AG09309 (cell line): ENCODE results near the gene HADHA.
"Not testable (repeated sequence)": the region's sequence is repeated elsewhere in the genome, so short reads cannot be mapped to it uniquely, and the experiment has no call there.

Experiments used
- DNase-seq: peaks from one replicate; pipeline ENCODE4 v3.0.0-alpha.2; 2010; ENCODE audit warnings: low read depth
- H3K4me3 ChIP-seq: 2 replicates; pipeline ENCODE4 v1.5.1; 2011; ENCODE audit warnings: mild to moderate bottlenecking, low read depth, low read length, moderate library complexity; ENCODE audit not compliant: control insufficient read depth
- CTCF ChIP-seq: IDR thresholded peaks from 2 replicates; pipeline ENCODE4 v1.5.1; 2011; ENCODE audit warnings: mild to moderate bottlenecking, low read depth, low read length, inconsistent platforms; ENCODE audit not compliant: insufficient read depth, control insufficient read depth; ENCODE audit errors: missing control alignments

Gene HADHA

GRCh38 chr2:26269571-26270158 is 25.2 kb upstream of the HADHA start:
- no peak overlapping the region for H3K4me3 ChIP-seq
- no peak for DNase-seq
- TF ChIP-seq CTCF = no peak

GRCh38 chr2:26268670-26269385 is 24.4 kb upstream of the HADHA start:
- not testable (repeated sequence) for DNase-seq, H3K4me3 ChIP-seq

GRCh38 chr2:26268213-26268612 is 23.8 kb upstream of the HADHA start:
- no peak for TF ChIP-seq CTCF
- no peak for DNase-seq
- no peak overlapping the region for H3K4me3 ChIP-seq

- H3K4me3 ChIP-seq, DNase-seq: not testable (repeated sequence)
These were observed 14.4 kb upstream of the HADHA start for GRCh38 chr2:26258836-26259235.

GRCh38 chr2:26255759-26256384 is 11.4 kb upstream of the HADHA start:
- no peak for DNase-seq
- no peak for TF ChIP-seq CTCF
- H3K4me3 ChIP-seq = no peak overlapping the region

GRCh38 chr2:26251893-26252292 is 7.5 kb upstream of the HADHA start:
- no peak for TF ChIP-seq CTCF
- no peak overlapping the region for H3K4me3 ChIP-seq
- no peak for DNase-seq

GRCh38 chr2:26249625-26250024 is 5.2 kb upstream of the HADHA start:
- no peak overlapping the region for H3K4me3 ChIP-seq
- no peak for TF ChIP-seq CTCF
- no peak for DNase-seq
